Calu3 (cell line): ENCODE results near the gene NAT9. TPM values are rescaled to one million over a fixed set of nuclear protein-coding genes. Genes with fewer than 3 reads are reported as not detected.

Source experiments
- BruUV-seq: library from RNA; stranded (reverse); fragments of 400-500 nt; replicated peaks from 2 replicates; lab custom pipeline; 2021; lab: Mats Ljungman, UMichigan
- CTCF ChIA-PET: fragments of 300-600 bp; sonication (Branson Sonifier 250); formaldehyde crosslinking; loops from one replicate; lab custom pipeline; 2022; ENCODE audit warnings: antibody characterized with exemption; lab: Charles Lee
- DNase-seq: peaks from one replicate; pipeline ENCODE4 v3.0.0; 2022
- H3K27ac Mint-ChIP-seq: one replicate; pipeline ENCODE4 v1.8.0; 2022; ENCODE audit warnings: mixed read lengths; ENCODE audit not compliant: unreplicated experiment
- H3K27me3 Mint-ChIP-seq: one replicate; pipeline ENCODE4 v1.8.0; 2022; ENCODE audit warnings: mixed read lengths; ENCODE audit not compliant: unreplicated experiment
- H3K36me3 Mint-ChIP-seq: one replicate; pipeline ENCODE4 v1.8.0; 2022; ENCODE audit warnings: mild to moderate bottlenecking, moderate library complexity, mixed read lengths; ENCODE audit not compliant: insufficient read depth, unreplicated experiment
- H3K4me1 Mint-ChIP-seq: one replicate; pipeline ENCODE4 v1.8.0; 2022; ENCODE audit warnings: mild to moderate bottlenecking, low read depth, mixed read lengths; ENCODE audit not compliant: unreplicated experiment
- H3K4me3 Mint-ChIP-seq: one replicate; pipeline ENCODE4 v1.8.0; 2022; ENCODE audit warnings: mild to moderate bottlenecking, low read depth, moderate library complexity, mixed read lengths; ENCODE audit not compliant: unreplicated experiment
- H3K9me3 Mint-ChIP-seq: one replicate; pipeline ENCODE4 v1.8.0; 2022; ENCODE audit warnings: low read depth, mixed read lengths; ENCODE audit not compliant: unreplicated experiment
- CTCF ChIP-seq: fragments of 200-600 bp; IDR thresholded peaks from one replicate; pipeline ENCODE4 v1.8.0; 2022; ENCODE audit warnings: antibody characterized with exemption; ENCODE audit not compliant: unreplicated experiment
- intact Hi-C: fragments of 100-400 bp; cut with micrococcal nuclease; formaldehyde crosslinking; loops from one replicate; pipeline ENCODE4 v1.10.0; 2022; ENCODE audit not compliant: unreplicated experiment
- total RNA-seq: library from RNA; stranded (reverse); gene quantifications from 2 replicates; pipeline ENCODE4 v1.2.3, GENCODE V29; 2022

Gene NAT9
- total RNA-seq, 1 experiment from 2014 or later: 66.5 TPM

- Mint-ChIP-seq H3K9me3 (no peaks in the 10 kb centered on the region), H3K36me3 (no peaks in the 10 kb centered on the region), H3K27me3 (no peaks in the 10 kb centered on the region), H3K27ac (no peak overlapping the region), H3K4me1 (no peaks in the 10 kb centered on the region), H3K4me3 (no peak overlapping the region)
- CTCF ChIA-PET: interaction anchor here (0.6 to 1.0 kb wide), 2 partner anchors 9 to 10 kb away, joined by 3 read pairs; no protein-coding TSS in a partner anchor
- intact Hi-C loops: no loop called here
- no peak for TF ChIP-seq CTCF
- DNase-seq: no peak
- BruUV-seq: no TSS peak
These were observed 36.2 kb upstream of the NAT9 start for GRCh38 chr17:74812109-74813009.

GRCh38 chr17:74810699-74811485, 34.7 kb upstream of the NAT9 start:
- DNase-seq: no peak
- no peaks in the 10 kb centered on the region for H3K4me1 Mint-ChIP-seq
- CTCF ChIA-PET: no interaction called here
- no peak for TF ChIP-seq CTCF
- peaks cover 4% of the 10 kb centered on the region for H3K36me3 Mint-ChIP-seq
- no peak overlapping the region for H3K27ac Mint-ChIP-seq
- no peaks in the 10 kb centered on the region for H3K27me3 Mint-ChIP-seq
- no TSS peak for BruUV-seq
- intact Hi-C loops: no loop called here
- H3K4me3 Mint-ChIP-seq: no peak overlapping the region
- H3K9me3 Mint-ChIP-seq: no peaks in the 10 kb centered on the region

GRCh38 chr17:74808714-74809430, 32.7 kb upstream of the NAT9 start:
- no peak for TF ChIP-seq CTCF
- H3K4me1 Mint-ChIP-seq: no peaks in the 10 kb centered on the region

GRCh38 chr17:74807925-74808324, 31.8 kb upstream of the NAT9 start:
- TF ChIP-seq CTCF: no peak
- Mint-ChIP-seq H3K27me3 (no peaks in the 10 kb centered on the region), H3K9me3 (no peaks in the 10 kb centered on the region), H3K36me3 (peaks cover 4% of the 10 kb centered on the region), H3K4me3 (no peak overlapping the region), H3K27ac (no peak overlapping the region), H3K4me1 (no peaks in the 10 kb centered on the region)
- intact Hi-C loops: no loop called here
- no TSS peak for BruUV-seq
- no peak for DNase-seq
- CTCF ChIA-PET: interaction anchor here (1.1 kb wide), 1 partner anchor 12 kb away, joined by 4 read pairs; no protein-coding TSS in a partner anchor

More at GRCh38 chr17:74808714-74809430, 32.7 kb upstream of the NAT9 start:
- no peaks in the 10 kb centered on the region for H3K27me3 Mint-ChIP-seq
- BruUV-seq: no TSS peak
- H3K36me3 Mint-ChIP-seq: peaks cover 4% of the 10 kb centered on the region
- no peak for DNase-seq
- CTCF ChIA-PET: no interaction called here
- no peak overlapping the region for H3K4me3 Mint-ChIP-seq
- intact Hi-C loops: no loop called here
- no peak overlapping the region for H3K27ac Mint-ChIP-seq
- H3K9me3 Mint-ChIP-seq: no peaks in the 10 kb centered on the region
